PC-3 (cell line): ENCODE measurements around the gene KRT82. TPM values are rescaled to one million over a fixed set of nuclear protein-coding genes. Genes with fewer than 3 reads are reported as not detected.

Experiments used
- ATAC-seq: fragments of 200-7000 bp; cut with Tn5 transposase; 2 replicates; pipeline ENCODE4 v1.9.1; 2020; ENCODE audit warnings: mild to moderate bottlenecking, moderate library complexity
- BruUV-seq: library from RNA; stranded (reverse); fragments of 400-500 nt; replicated peaks from 2 replicates; lab custom pipeline; 2021; lab: Mats Ljungman, UMichigan
- CTCF ChIA-PET: fragments of 300-600 bp; sonication (Branson Sonifier 250); formaldehyde crosslinking; loops from one replicate; lab custom pipeline; 2022; ENCODE audit warnings: antibody characterized with exemption; lab: Charles Lee
- POLR2A ChIA-PET: fragments of 300-600 bp; sonication (Branson Sonifier 250); formaldehyde crosslinking; loops from one replicate; lab custom pipeline; 2022; ENCODE audit warnings: antibody characterized with exemption; ENCODE audit not compliant: unreplicated experiment; lab: Charles Lee
- DNase-seq: peaks from one replicate; pipeline ENCODE4 v3.0.0-alpha.2; 2015
- H2AFZ ChIP-seq: fragments of 300-600 bp; sonication (generic); 2 replicates; pipeline ENCODE4 v1.6.0; 2016; ENCODE audit warnings: antibody characterized with exemption, low read length
- H3F3A ChIP-seq: fragments of 300-600 bp; sonication (generic); one replicate; pipeline ENCODE4 v1.6.0; 2017; ENCODE audit warnings: antibody characterized with exemption, low read length, control low read depth, mild to moderate bottlenecking; ENCODE audit not compliant: unreplicated experiment
- H3K27ac ChIP-seq: fragments of 300-600 bp; sonication (generic); 2 replicates; pipeline ENCODE4 v1.5.1; 2016; ENCODE audit warnings: mild to moderate bottlenecking, low read length
- H3K27me3 ChIP-seq: fragments of 300-600 bp; sonication (generic); 2 replicates; pipeline ENCODE4 v1.6.1; 2016; ENCODE audit warnings: low read length, mixed read lengths
- H3K36me3 ChIP-seq: fragments of 300-600 bp; sonication (generic); 2 replicates; pipeline ENCODE4 v1.6.1; 2016; ENCODE audit warnings: low read depth, mixed run types, low read length, mixed read lengths
- H3K4me1 ChIP-seq: fragments of 300-600 bp; sonication (generic); 2 replicates; pipeline ENCODE4 v1.5.1; 2016; ENCODE audit warnings: low read length; ENCODE audit not compliant: insufficient read depth
- H3K4me2 ChIP-seq: fragments of 300-600 bp; sonication (generic); 2 replicates; pipeline ENCODE4 v1.6.0; 2016; ENCODE audit warnings: low read length
- H3K4me3 ChIP-seq: fragments of 300-600 bp; sonication (generic); 2 replicates; pipeline ENCODE4 v1.5.1; 2016; ENCODE audit warnings: mild to moderate bottlenecking, low read length, mixed read lengths
- H3K79me2 ChIP-seq: fragments of 300-600 bp; sonication (generic); 2 replicates; pipeline ENCODE4 v1.6.1; 2017; ENCODE audit warnings: low read length, mixed read lengths
- H3K9ac ChIP-seq: fragments of 300-600 bp; sonication (generic); 2 replicates; pipeline ENCODE4 v1.6.0; 2016; ENCODE audit warnings: mild to moderate bottlenecking, low read length
- H3K9me2 ChIP-seq: fragments of 300-600 bp; sonication (generic); replicated peaks from 2 replicates; pipeline ENCODE4 v1.6.1; 2016; ENCODE audit warnings: mixed run types, low read length, mixed read lengths
- H3K9me3 ChIP-seq: fragments of 300-600 bp; sonication (generic); 2 replicates; pipeline ENCODE4 v1.6.1; 2016; ENCODE audit warnings: low read length, mixed read lengths
- H4K20me1 ChIP-seq: fragments of 300-600 bp; sonication (generic); 2 replicates; pipeline ENCODE4 v1.6.1; 2016; ENCODE audit warnings: low read length, mixed read lengths
- CTCF ChIP-seq: fragments of 300-600 bp; sonication (generic); conservative IDR thresholded peaks from 2 replicates; pipeline ENCODE4 v1.5.1; 2017; ENCODE audit warnings: antibody characterized with exemption, low read depth, mild to moderate bottlenecking, low read length
- EZH2 ChIP-seq: fragments of 300-600 bp; sonication (generic); IDR thresholded peaks from one replicate; pipeline ENCODE4 v1.6.1; 2017; ENCODE audit warnings: antibody characterized with exemption, mild to moderate bottlenecking, low read length; ENCODE audit not compliant: unreplicated experiment
- EZH2phosphoT487 ChIP-seq: fragments of 300-600 bp; sonication (generic); IDR thresholded peaks from 2 replicates; pipeline ENCODE4 v1.6.1; 2018; ENCODE audit warnings: mild to moderate bottlenecking, antibody characterized with exemption, low read length, borderline replicate concordance
- intact Hi-C: fragments of 100-400 bp; cut with micrococcal nuclease; formaldehyde crosslinking; loops from 2 replicates; pipeline ENCODE4 v1.9.0; 2023
- total RNA-seq: library from RNA; depleted of rRNA; stranded (reverse); fragments of >200 nt; gene quantifications from 2 replicates; pipeline ENCODE4 v1.2.3, GENCODE V29; 2014

The KRT82 gene
- total RNA-seq, 1 experiment from 2014 or later: 0.29 TPM

GRCh38 chr12:52414936-52415335 lies 8.8 kb upstream of the KRT82 start:
- no peaks in the 10 kb centered on the region for H3K27me3 ChIP-seq
- no peak overlapping the region for H3K9ac ChIP-seq
- DNase-seq: no peak
- intact Hi-C loops: no loop called here
- H3F3A ChIP-seq: no peaks in the 10 kb centered on the region
- no peaks in the 10 kb centered on the region for H3K79me2 ChIP-seq
- H3K4me2 ChIP-seq: no peak overlapping the region
- no peaks in the 10 kb centered on the region for H3K9me2 ChIP-seq
- CTCF ChIA-PET: no interaction called here
- H3K9me3 ChIP-seq: no peaks in the 10 kb centered on the region
- POLR2A ChIA-PET: interaction anchor here (0.6 kb wide), 1 partner anchor 134 kb away, joined by 3 read pairs; no protein-coding TSS in a partner anchor
- peaks cover 5% of the 10 kb centered on the region; the same call in 1 of the 2 replicates for H3K4me1 ChIP-seq
- no peak overlapping the region for H3K4me3 ChIP-seq
- H3K36me3 ChIP-seq: no peaks in the 10 kb centered on the region
- no peak for ATAC-seq
- H2AFZ ChIP-seq: no peak overlapping the region
- no peaks in the 10 kb centered on the region for H4K20me1 ChIP-seq
- H3K27ac ChIP-seq: no peak overlapping the region
- TF ChIP-seq EZH2phosphoT487 (no peak), CTCF (no peak), EZH2 (no peak)
- no TSS peak for BruUV-seq

- no peaks in the 10 kb centered on the region for H3K27me3 ChIP-seq
- H3K9me2 ChIP-seq: no peaks in the 10 kb centered on the region
- peaks cover 5% of the 10 kb centered on the region; the same call in 1 of the 2 replicates for H3K4me1 ChIP-seq
- CTCF ChIA-PET: no interaction called here
- no peak overlapping the region for H3K9ac ChIP-seq
- no peaks in the 10 kb centered on the region for H3F3A ChIP-seq
- no peak for DNase-seq
- TF ChIP-seq CTCF (0 out of 2 replicates have a peak, but pooled peaks have one; percentile 14), EZH2 (no peak), EZH2phosphoT487 (no peak)
- H4K20me1 ChIP-seq: no peaks in the 10 kb centered on the region
- POLR2A ChIA-PET: no interaction called here
- H3K27ac ChIP-seq: no peak overlapping the region
- H3K4me2 ChIP-seq: no peak overlapping the region
- no peaks in the 10 kb centered on the region for H3K9me3 ChIP-seq
- no peak overlapping the region for H3K4me3 ChIP-seq
- intact Hi-C loops: no loop called here
- ATAC-seq: no peak
- H2AFZ ChIP-seq: no peak overlapping the region
- H3K36me3 ChIP-seq: no peaks in the 10 kb centered on the region
- no TSS peak for BruUV-seq
- no peaks in the 10 kb centered on the region for H3K79me2 ChIP-seq
Measured at GRCh38 chr12:52413782-52414345, 7.7 kb upstream of the KRT82 start.

GRCh38 chr12:52413202-52413601 lies 7.1 kb upstream of the KRT82 start:
- H3K27me3 ChIP-seq: no peaks in the 10 kb centered on the region
- H3F3A ChIP-seq: no peaks in the 10 kb centered on the region
- TF ChIP-seq EZH2 (no peak), EZH2phosphoT487 (no peak), CTCF (no peak)
- POLR2A ChIA-PET: no interaction called here
- H3K9me3 ChIP-seq: no peaks in the 10 kb centered on the region
- BruUV-seq: no TSS peak
- no peak overlapping the region for H3K4me3 ChIP-seq
- no peaks in the 10 kb centered on the region for H3K79me2 ChIP-seq
- no peaks in the 10 kb centered on the region for H3K9me2 ChIP-seq
- ATAC-seq (no peak), DNase-seq (peak; percentile 28)
- H3K4me1 ChIP-seq: peaks cover 5% of the 10 kb centered on the region; the same call in 1 of the 2 replicates
- no peak overlapping the region for H3K9ac ChIP-seq
- no peak overlapping the region for H2AFZ ChIP-seq
- no peaks in the 10 kb centered on the region for H4K20me1 ChIP-seq
- H3K27ac ChIP-seq: no peak overlapping the region
- H3K36me3 ChIP-seq: no peaks in the 10 kb centered on the region
- CTCF ChIA-PET: no interaction called here
- intact Hi-C loops: no loop called here
- H3K4me2 ChIP-seq: no peak overlapping the region
